NT2/D1 (cell line): ENCODE measurements around the gene ANKHD1.
"Not testable (repeated sequence)": the region's sequence is repeated elsewhere in the genome, so short reads cannot be mapped to it uniquely, and the experiment has no call there.

Source experiments
- DNase-seq: peaks from one replicate; pipeline ENCODE4 v3.0.0-alpha.2; 2011; ENCODE audit warnings: low read depth, low spot score
- H3K27me3 ChIP-seq: 2 replicates; pipeline ENCODE4 v1.6.0; 2011; ENCODE audit warnings: mild to moderate bottlenecking; ENCODE audit not compliant: insufficient read length, insufficient read depth
- H3K36me3 ChIP-seq: 2 replicates; pipeline ENCODE4 v1.6.1; 2011; ENCODE audit warnings: mild to moderate bottlenecking, low read length, mixed read lengths; ENCODE audit not compliant: insufficient read depth, insufficient read length
- H3K4me1 ChIP-seq: 2 replicates; pipeline ENCODE4 v1.5.1; 2011; ENCODE audit not compliant: insufficient read depth, insufficient read length
- H3K4me3 ChIP-seq: 2 replicates; pipeline ENCODE4 v1.5.1; 2011; ENCODE audit warnings: low read depth; ENCODE audit not compliant: insufficient read length
- H3K9ac ChIP-seq: 2 replicates; pipeline ENCODE4 v1.6.0; 2011; ENCODE audit warnings: low read depth; ENCODE audit not compliant: insufficient read length
- H3K9me3 ChIP-seq: 2 replicates; pipeline ENCODE4 v1.5.1; 2011; ENCODE audit warnings: mild to moderate bottlenecking, low read length; ENCODE audit not compliant: insufficient read depth
- SUZ12 ChIP-seq: IDR thresholded peaks from 2 replicates; pipeline ENCODE4 v1.6.1; 2011; ENCODE audit not compliant: insufficient read length, insufficient read depth; ENCODE audit errors: extremely low read depth
- YY1 ChIP-seq: IDR thresholded peaks from 2 replicates; pipeline ENCODE4 v1.6.1; 2011; ENCODE audit not compliant: insufficient read length, insufficient read depth
- ZNF274 ChIP-seq: IDR thresholded peaks from 2 replicates; pipeline ENCODE4 v1.6.1; 2011; ENCODE audit warnings: mild to moderate bottlenecking, low read depth, low read length

ANKHD1 gene

DNA sequence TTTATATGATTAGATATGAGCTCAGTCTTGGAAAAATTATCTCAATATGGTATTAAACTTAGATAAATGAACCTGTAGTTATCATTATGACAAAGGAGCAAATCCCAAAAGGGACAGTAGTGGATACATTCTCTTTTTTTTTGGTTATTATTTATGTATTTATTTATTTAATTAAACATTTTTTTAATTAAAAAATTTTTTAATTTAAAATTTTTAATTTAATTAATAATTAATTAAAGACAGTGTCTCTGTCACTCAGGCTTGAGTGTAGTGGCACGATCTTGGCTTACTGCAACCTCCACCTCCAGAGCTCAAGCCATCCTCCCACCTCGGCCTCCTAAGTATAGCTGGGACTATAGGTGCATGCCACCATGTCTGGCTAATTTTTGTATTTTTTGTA lies 15.6 kb downstream of the ANKHD1 start:
- TF ChIP-seq SUZ12 = no peak
- TF ChIP-seq YY1 = no peak
- TF ChIP-seq ZNF274 = no peak
- Histone ChIP-seq H3K27me3 (no peaks in the 10 kb centered on the region), H3K9ac (no peak overlapping the region)

DNA sequence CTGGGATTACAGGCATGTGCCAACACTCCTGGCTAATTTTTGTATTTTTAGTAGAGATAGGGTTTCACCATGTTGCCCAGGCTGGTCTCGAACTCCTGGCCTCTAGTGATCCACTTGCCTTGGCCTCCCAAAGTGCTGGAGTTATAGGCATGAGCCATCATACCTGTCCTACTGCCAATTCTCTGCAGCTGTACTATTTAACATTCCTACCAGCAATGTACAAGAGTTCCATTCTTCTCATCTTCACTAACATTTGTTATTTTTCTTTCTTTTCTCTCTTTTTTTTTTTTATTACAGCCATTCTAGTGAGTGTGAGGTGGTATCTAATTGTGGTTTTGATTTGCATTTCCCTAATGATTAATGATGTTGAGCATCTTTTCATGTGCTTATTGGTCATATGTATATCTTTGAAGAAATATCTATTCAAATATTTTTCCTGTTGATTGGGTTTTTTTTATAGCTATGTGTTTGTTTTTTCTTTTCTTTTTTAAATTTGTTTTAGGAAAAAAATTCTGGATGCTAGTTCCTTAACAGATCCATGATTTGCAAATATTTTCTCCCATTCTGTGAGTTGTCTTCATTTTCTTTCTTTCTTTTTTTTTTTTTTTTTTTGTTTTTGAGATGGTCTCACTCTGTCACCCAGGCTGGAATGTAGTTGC lies 17.4 kb downstream of the ANKHD1 start:
- H3K4me1 ChIP-seq = no peaks in the 10 kb centered on the region
- H3K9me3 ChIP-seq = no peaks in the 10 kb centered on the region
- H3K4me3 ChIP-seq = no peak overlapping the region
- DNase-seq = no peak
- no peak overlapping the region for H3K9ac ChIP-seq
- H3K27me3 ChIP-seq = no peaks in the 10 kb centered on the region
- no peaks in the 10 kb centered on the region for H3K36me3 ChIP-seq
- TF ChIP-seq SUZ12 (no peak), ZNF274 (no peak), YY1 (no peak)

More for the DNA sequence above, 15.6 kb downstream of the ANKHD1 start:
- H3K4me1 ChIP-seq = no peaks in the 10 kb centered on the region
- no peaks in the 10 kb centered on the region for H3K9me3 ChIP-seq
- DNase-seq = no peak
- no peak overlapping the region for H3K4me3 ChIP-seq
- H3K36me3 ChIP-seq = no peaks in the 10 kb centered on the region

DNA sequence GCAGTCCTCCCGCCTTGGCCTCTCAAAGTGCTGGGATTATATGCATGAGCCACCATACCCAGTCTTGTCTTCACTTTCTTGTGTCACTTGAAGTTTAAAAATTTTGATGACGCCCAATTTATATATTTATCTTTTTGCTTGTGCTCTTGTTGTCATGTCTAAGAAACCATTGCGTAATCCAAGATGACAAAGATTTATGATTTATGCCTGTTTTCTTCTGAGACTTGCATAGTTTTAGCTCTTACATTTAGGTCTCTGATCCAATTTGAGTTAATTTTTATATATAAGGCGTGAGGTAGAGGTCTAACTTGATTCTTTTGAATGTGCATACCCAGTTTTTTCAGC lies 18.6 kb downstream of the ANKHD1 start:
- Histone ChIP-seq H3K4me3 (no peak overlapping the region), H3K9ac (no peak overlapping the region), H3K9me3 (no peaks in the 10 kb centered on the region), H3K4me1 (no peaks in the 10 kb centered on the region), H3K36me3 (peaks cover 3% of the 10 kb centered on the region), H3K27me3 (no peaks in the 10 kb centered on the region)
- no peak for DNase-seq
- no peak for TF ChIP-seq YY1
- TF ChIP-seq ZNF274 = no peak
- no peak for TF ChIP-seq SUZ12

DNA sequence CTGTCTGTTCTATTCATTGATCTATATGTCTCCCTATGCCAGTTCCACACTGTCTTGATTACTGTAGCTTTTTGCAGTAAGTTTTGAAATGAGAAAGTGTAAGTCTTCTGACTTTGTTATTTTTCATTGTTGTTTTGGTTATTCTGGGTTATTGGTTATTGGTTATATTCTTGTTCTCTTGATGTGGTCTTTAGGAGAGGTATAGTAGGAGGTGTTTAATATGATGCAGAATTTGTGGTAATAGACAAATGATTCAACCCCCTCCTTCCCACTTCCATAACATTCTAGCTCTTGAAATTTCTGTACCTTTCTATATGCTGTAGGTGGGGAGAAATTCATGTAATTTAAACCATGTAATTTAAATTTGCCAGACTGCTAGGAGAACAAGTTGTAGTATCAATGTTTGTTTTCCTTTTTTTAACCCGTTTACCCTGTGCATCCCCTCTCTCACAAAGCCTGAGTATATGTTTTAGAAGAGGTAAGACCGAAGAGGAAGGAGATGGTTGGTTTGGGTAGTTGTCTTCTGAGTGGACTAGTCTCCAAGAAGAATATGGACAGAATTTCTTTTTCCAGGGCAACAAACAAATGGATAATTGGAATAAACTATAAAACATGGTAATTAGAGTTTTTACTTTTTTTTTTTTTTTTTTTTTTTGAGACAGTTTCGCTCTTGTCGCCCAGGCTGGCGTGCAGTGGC lies 19.2 kb downstream of the ANKHD1 start:
- peaks cover 3% of the 10 kb centered on the region for H3K36me3 ChIP-seq
- peaks cover 5% of the 10 kb centered on the region; the same call in 1 of the 2 replicates for H3K9me3 ChIP-seq
- no peaks in the 10 kb centered on the region for H3K4me1 ChIP-seq
- TF ChIP-seq SUZ12 (no peak), ZNF274 (no peak)
- H3K9ac ChIP-seq = no peak overlapping the region
- no peak for DNase-seq
- H3K4me3 ChIP-seq = no peak overlapping the region
- H3K27me3 ChIP-seq = no peaks in the 10 kb centered on the region

DNA sequence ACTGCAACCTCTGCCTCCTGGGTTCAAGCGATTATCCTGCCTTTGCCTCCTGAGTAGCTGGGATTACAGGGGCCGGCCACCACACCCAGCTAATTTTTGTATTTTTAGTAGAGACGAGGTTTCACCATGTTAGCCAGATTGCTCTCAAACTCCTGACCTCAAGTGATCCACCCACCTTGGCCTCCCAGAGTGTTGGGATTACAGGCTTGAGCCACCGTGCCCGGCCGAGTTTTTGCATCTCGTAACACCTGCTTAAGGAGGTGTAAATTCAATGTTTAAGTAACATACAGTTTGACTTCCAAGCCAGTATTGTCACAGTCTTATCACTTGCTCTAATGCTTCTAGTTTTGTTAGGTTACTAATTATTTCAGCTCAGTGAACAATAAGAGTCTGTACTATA lies 19.7 kb downstream of the ANKHD1 start:
- not testable (repeated sequence) for H3K9me3 ChIP-seq, H3K4me1 ChIP-seq, H3K36me3 ChIP-seq, H3K4me3 ChIP-seq, H3K27me3 ChIP-seq, DNase-seq, H3K9ac ChIP-seq

DNA sequence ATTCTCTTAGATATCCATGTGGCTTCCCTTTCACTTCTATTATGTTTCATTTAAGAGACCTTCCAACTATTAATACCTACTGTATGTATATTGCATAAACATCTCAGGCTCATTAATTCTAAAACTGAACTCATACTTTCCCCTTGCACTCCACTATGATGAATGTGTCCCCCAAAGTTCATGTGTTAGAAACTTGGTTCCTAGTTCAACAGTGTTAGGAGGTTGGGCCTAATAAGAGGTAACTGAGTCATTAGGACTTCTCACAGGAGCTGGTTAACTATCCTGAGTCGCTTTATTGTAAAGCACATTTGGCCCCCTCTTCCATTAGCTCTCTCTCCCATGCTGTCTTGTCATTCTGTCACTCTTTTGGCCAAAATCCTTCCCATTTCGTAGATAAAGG lies 22.0 kb downstream of the ANKHD1 start:
- H3K9me3 ChIP-seq = peaks cover 5% of the 10 kb centered on the region; the same call in 1 of the 2 replicates
- H3K36me3 ChIP-seq = peaks cover 3% of the 10 kb centered on the region
- H3K9ac ChIP-seq = no peak overlapping the region
- no peak overlapping the region for H3K4me3 ChIP-seq
- H3K4me1 ChIP-seq = no peaks in the 10 kb centered on the region
- no peaks in the 10 kb centered on the region for H3K27me3 ChIP-seq
- no peak for DNase-seq
- no peak for TF ChIP-seq YY1
- no peak for TF ChIP-seq ZNF274
- no peak for TF ChIP-seq SUZ12

DNA sequence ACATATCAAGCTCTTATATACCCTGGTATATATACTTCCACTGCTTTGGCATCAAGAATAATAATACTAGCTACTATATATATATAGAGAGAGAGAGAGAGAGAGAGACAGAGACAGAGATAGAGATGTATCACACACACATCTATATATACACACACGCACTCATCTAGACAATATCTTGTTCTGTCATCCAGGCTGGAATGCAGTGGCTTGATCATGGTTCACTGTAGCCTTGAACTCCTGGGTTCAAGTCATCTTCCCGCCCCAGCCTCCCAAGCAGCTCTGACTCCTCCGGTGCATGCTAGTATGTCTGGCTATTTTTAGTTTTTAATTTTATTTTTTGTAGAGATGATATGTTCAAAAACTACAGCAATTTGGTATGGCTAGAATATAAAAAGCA lies 22.5 kb downstream of the ANKHD1 start:
- no peak for DNase-seq
- peaks cover 5% of the 10 kb centered on the region; the same call in 1 of the 2 replicates for H3K9me3 ChIP-seq
- no peak overlapping the region for H3K4me3 ChIP-seq
- H3K4me1 ChIP-seq = no peaks in the 10 kb centered on the region
- no peaks in the 10 kb centered on the region for H3K27me3 ChIP-seq
- H3K9ac ChIP-seq = no peak overlapping the region
- peaks cover 3% of the 10 kb centered on the region for H3K36me3 ChIP-seq
- TF ChIP-seq YY1 (no peak), SUZ12 (no peak), ZNF274 (no peak)

DNA sequence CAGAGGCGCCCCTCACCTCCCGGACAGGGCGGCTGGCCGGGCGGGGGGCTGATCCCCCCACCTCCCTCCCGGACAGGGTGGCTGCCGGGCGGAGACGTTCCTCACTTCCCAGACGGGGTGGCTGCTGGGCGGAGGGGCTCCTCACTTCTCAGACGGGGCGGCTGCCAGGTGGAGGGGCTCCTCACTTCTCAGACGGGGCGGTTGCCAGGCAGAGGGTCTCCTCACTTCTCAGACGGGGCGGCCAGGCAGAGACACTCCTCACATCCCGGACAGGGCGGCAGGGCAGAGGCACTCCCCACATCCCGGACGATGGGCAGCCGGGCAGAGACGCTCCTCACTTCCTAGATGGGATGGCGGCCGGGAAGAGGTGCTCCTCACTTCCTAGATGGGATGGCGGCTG lies 26.1 kb downstream of the ANKHD1 start:
- not testable (repeated sequence) for H3K9me3 ChIP-seq, H3K9ac ChIP-seq, H3K4me1 ChIP-seq, DNase-seq, H3K36me3 ChIP-seq, H3K4me3 ChIP-seq, H3K27me3 ChIP-seq
